Activated naive CD4-positive, alpha-beta T cell treated with anti-CD3 and anti-CD28 coated beads for 36 hours (primary cell): ENCODE results near the gene ZMIZ2. TPM values are rescaled to one million over a fixed set of nuclear protein-coding genes. Genes with fewer than 3 reads are reported as not detected.
"Not testable (repeated sequence)": the region's sequence is repeated elsewhere in the genome, so short reads cannot be mapped to it uniquely, and the experiment has no call there.

Experiments
- CTCF ChIA-PET: fragments of 350-600 bp; sonication (Branson Sonifier 250); formaldehyde crosslinking; loops from one replicate; lab custom pipeline; 2021; ENCODE audit warnings: antibody characterized with exemption; lab: Charles Lee
- DNase-seq: peaks from one replicate; pipeline ENCODE4 v3.0.0-alpha.2; 2020
- H3K27ac Mint-ChIP-seq: one replicate; pipeline ENCODE4 v1.8.0; 2021; ENCODE audit warnings: mild to moderate bottlenecking, mixed read lengths
- H3K27me3 Mint-ChIP-seq: one replicate; pipeline ENCODE4 v1.8.0; 2021; ENCODE audit warnings: low read depth, mixed read lengths
- H3K36me3 Mint-ChIP-seq: one replicate; pipeline ENCODE4 v1.8.0; 2021; ENCODE audit warnings: low read depth, mixed read lengths
- H3K4me1 Mint-ChIP-seq: one replicate; pipeline ENCODE4 v1.8.0; 2021; ENCODE audit warnings: low read depth, mixed read lengths
- H3K4me3 Mint-ChIP-seq: one replicate; pipeline ENCODE4 v1.8.0; 2021; ENCODE audit warnings: mild to moderate bottlenecking, moderate library complexity, mixed read lengths
- H3K9me3 Mint-ChIP-seq: one replicate; pipeline ENCODE4 v1.8.0; 2021; ENCODE audit warnings: mixed read lengths
- intact Hi-C: fragments of 100-400 bp; cut with micrococcal nuclease; formaldehyde crosslinking; loops from one replicate; pipeline ENCODE4 v1.15.1; 2023
- total RNA-seq, 2 experiments: library from RNA; stranded (reverse); gene quantifications; one replicate each; pipeline ENCODE4 v1.2.3, GENCODE V29; 2021

ZMIZ2 gene
- total RNA-seq, 2 experiments from 2014 or later = 83.1 to 86.5 TPM

- no peaks in the 10 kb centered on the region for H3K27me3 Mint-ChIP-seq
- DNase-seq = no peak
- H3K9me3 Mint-ChIP-seq = no peaks in the 10 kb centered on the region
- peaks cover 51% of the 10 kb centered on the region for H3K36me3 Mint-ChIP-seq
- CTCF ChIA-PET = interaction anchor here (0.6 to 2.1 kb wide), 10 partner anchors 24 to 321 kb away, joined by 3 to 9 read pairs (median 4); no protein-coding TSS in a partner anchor
- intact Hi-C loops = no loop called here
- H3K27ac Mint-ChIP-seq = peak overlapping the region; percentile 98
- peaks cover 30% of the 10 kb centered on the region for H3K4me1 Mint-ChIP-seq
- H3K4me3 Mint-ChIP-seq = peak overlapping the region; percentile 98
Observed at GRCh38 chr7:44798649-44799305, 50.1 kb downstream of the ZMIZ2 start.

DNA sequence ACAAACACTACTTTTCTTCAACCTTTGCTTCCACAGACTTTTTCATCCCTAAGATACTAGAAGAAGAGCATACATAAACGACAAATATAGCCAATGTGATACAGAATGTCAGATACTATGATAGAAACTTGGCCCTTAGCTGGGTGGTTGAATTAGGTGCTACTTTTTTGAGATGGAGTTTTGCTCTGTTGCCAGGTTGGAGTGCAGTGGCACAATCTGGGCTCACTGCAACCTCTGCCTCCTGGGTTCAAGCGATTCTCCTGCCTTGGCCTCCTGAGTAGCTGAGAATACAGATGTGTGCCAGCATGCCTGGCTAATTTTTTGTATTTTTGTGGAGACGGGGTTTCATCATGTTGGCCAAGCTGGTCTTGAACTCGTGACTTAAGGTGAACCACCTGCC is 51.3 kb downstream of the ZMIZ2 start:
- Mint-ChIP-seq H3K4me3 (peak overlapping the region; percentile 0), H3K27me3 (no peaks in the 10 kb centered on the region), H3K36me3 (peaks cover 54% of the 10 kb centered on the region), H3K4me1 (peaks cover 30% of the 10 kb centered on the region), H3K27ac (peak overlapping the region; percentile 32), H3K9me3 (no peaks in the 10 kb centered on the region)
- DNase-seq = no peak
- intact Hi-C loops = no loop called here
- CTCF ChIA-PET = interaction anchor here (0.6 kb wide), 1 partner anchor 100 kb away, joined by 3 read pairs; no protein-coding TSS in a partner anchor

DNA sequence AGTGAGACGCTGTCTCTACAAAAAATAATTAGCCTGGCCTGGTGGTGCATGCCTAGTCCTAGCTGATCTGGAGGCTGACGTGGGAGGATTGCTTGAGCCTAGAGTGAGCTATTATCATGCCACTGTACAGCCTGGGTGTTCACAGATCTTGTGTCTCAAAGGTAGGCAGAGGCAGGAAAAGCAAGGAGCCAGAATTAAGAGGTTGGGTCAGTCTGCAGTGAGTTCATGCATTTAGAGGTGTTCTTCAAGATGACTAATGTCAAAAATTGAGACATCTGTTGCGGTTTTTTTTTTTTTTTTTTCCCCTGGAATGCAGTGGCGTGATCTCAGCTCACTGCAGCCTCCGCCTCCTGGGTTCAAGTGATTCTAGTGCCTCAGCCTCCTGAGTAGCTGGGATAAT is 53.2 kb downstream of the ZMIZ2 start:
- peaks cover 55% of the 10 kb centered on the region for H3K36me3 Mint-ChIP-seq
- CTCF ChIA-PET = no interaction called here
- DNase-seq = no peak
- no peak overlapping the region for H3K4me3 Mint-ChIP-seq
- intact Hi-C loops = no loop called here
- no peaks in the 10 kb centered on the region for H3K27me3 Mint-ChIP-seq
- H3K9me3 Mint-ChIP-seq = no peaks in the 10 kb centered on the region
- H3K4me1 Mint-ChIP-seq = peaks cover 30% of the 10 kb centered on the region
- H3K27ac Mint-ChIP-seq = peak overlapping the region; percentile 22

GRCh38 chr7:44802418-44803025 is 53.9 kb downstream of the ZMIZ2 start:
- intact Hi-C loops = no loop called here
- Mint-ChIP-seq H3K27me3 (no peaks in the 10 kb centered on the region), H3K27ac (no peak overlapping the region), H3K4me1 (peaks cover 30% of the 10 kb centered on the region), H3K9me3 (no peaks in the 10 kb centered on the region), H3K36me3 (peaks cover 52% of the 10 kb centered on the region), H3K4me3 (no peak overlapping the region)
- no peak for DNase-seq
- CTCF ChIA-PET = interaction anchor here (0.6 kb wide), 1 partner anchor 658 kb away, joined by 3 read pairs; no protein-coding TSS in a partner anchor

DNA sequence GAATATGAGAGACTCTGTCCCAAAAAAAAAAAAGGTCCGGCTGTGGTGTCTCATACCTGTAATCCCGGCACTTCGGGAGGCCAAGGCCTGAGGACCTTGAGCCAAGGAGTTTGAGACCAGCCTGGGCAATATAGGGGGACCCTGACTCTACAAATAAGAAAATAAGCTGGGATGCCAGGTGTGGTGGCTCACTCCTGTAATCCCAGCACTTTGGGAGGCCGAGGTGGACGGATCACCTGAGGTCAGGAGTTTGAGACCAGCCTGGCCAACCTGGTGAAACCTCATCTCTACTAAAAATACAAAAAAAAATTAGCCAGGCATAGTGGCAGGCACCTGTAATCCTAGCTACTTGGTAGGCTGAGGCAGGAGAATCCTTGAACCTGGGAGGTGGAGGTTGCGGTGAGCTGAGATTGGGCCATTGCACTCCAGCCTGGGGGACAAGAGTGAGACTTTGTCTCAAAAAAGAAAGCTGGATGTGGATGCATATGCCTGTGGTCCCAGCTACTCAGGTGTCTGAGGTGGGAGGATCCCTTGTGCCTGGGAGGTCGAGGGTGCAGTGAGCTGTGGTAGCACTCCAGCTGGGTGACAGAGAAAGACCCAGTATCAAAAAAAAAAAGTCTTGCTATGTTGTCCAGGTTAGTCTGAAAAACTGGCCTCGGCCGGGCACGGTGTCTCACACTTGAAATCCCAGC is 55.3 kb downstream of the ZMIZ2 start:
- CTCF ChIA-PET = interaction anchor here (0.6 to 1.2 kb wide), 3 partner anchors 331 to 819 kb away, joined by 3 to 5 read pairs (median 4); no protein-coding TSS in a partner anchor
- peaks cover 21% of the 10 kb centered on the region for H3K4me1 Mint-ChIP-seq
- H3K27ac Mint-ChIP-seq, intact Hi-C loops, H3K27me3 Mint-ChIP-seq, H3K4me3 Mint-ChIP-seq, DNase-seq, H3K9me3 Mint-ChIP-seq: not testable (repeated sequence)
- peaks cover 38% of the 10 kb centered on the region for H3K36me3 Mint-ChIP-seq

- DNase-seq = no peak
- no peaks in the 10 kb centered on the region for H3K9me3 Mint-ChIP-seq
- H3K36me3 Mint-ChIP-seq = peaks cover 22% of the 10 kb centered on the region
- H3K4me1 Mint-ChIP-seq = peaks cover 9% of the 10 kb centered on the region
- H3K4me3 Mint-ChIP-seq = no peak overlapping the region
- no peaks in the 10 kb centered on the region for H3K27me3 Mint-ChIP-seq
- CTCF ChIA-PET = no interaction called here
- no peak overlapping the region for H3K27ac Mint-ChIP-seq
- intact Hi-C loops = no loop called here
Observed at GRCh38 chr7:44805950-44806349, 57.3 kb downstream of the ZMIZ2 start.

DNA sequence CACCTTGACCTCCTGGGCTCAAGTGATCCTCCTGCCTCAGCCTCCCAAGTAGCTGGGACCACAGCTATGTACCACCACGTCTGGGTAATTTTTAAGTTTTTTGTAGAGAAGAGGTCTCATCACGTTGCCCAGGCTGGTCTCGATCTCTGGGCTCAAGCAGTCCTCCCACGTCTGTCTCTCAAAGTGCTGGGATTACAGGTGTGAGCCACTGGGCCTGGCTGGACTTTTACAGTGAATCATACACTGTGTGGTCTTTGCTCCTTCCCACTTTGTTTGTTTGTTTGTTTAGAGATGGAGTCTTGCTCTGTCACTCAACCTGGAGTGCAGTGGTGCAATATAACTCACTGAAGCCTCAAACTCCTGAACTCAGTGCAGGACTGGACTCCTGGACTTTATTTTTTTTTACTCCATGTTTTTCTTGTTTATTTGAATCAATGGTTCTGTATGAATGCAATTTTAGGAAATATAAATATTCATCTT is 60.3 kb downstream of the ZMIZ2 start:
- intact Hi-C loops = no loop called here
- CTCF ChIA-PET = interaction anchor here (0.6 kb wide), 1 partner anchor 106 kb away, joined by 3 read pairs; no protein-coding TSS in a partner anchor
- Mint-ChIP-seq H3K27ac (no peak overlapping the region), H3K4me3 (no peak overlapping the region), H3K9me3 (no peaks in the 10 kb centered on the region), H3K27me3 (no peaks in the 10 kb centered on the region), H3K36me3 (peaks cover 4% of the 10 kb centered on the region), H3K4me1 (no peaks in the 10 kb centered on the region)
- no peak for DNase-seq

- CTCF ChIA-PET = interaction anchor here (1.0 to 1.6 kb wide), 5 partner anchors 20 to 571 kb away, joined by 3 to 6 read pairs (median 3); no protein-coding TSS in a partner anchor
- no peaks in the 10 kb centered on the region for H3K4me1 Mint-ChIP-seq
- H3K27ac Mint-ChIP-seq = no peak overlapping the region
- intact Hi-C loops = no loop called here
- no peak overlapping the region for H3K4me3 Mint-ChIP-seq
- DNase-seq = no peak
- H3K36me3 Mint-ChIP-seq = no peaks in the 10 kb centered on the region
- no peaks in the 10 kb centered on the region for H3K27me3 Mint-ChIP-seq
- no peaks in the 10 kb centered on the region for H3K9me3 Mint-ChIP-seq
Observed at GRCh38 chr7:44811093-44811492, 62.4 kb downstream of the ZMIZ2 start.

DNA sequence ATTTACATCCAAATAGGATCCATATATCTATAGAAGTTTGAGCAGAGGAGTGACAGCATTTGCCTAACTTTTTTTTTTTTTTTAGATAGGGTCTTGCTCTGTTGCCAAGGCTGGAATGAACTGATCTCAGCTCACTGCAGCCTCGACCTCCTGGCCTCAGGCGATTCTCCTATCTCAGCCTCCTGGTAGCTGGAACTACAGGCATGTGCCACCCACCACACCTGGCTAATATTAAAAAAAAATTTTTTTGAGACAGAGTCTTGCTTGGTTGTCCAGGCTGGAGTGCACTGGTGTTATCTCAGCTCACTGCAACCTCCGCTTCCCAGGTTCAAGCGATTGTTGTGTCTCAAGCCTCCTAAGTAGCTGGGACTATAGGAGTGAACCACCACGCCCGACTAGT is 62.9 kb downstream of the ZMIZ2 start:
- intact Hi-C loops = no loop called here
- CTCF ChIA-PET = no interaction called here
- no peaks in the 10 kb centered on the region for H3K9me3 Mint-ChIP-seq

DNA sequence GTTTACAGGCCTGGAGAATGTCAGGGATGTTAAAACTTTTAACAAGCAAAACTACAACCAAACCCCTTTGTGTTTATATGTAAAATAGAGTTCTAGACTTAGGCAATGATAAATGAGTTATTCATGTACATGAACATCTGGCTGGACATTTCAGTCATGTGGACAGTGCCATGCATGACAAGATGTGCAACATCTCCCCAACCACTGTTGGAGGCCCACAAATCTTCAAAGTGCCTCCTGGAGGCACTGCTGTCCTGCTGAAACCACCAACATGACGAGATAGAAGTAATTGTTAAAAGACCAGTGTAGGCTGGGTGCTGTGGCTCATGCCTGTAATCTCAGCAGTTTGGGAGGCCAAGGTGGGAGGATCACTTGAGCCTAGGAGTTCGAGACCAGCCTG is 66.3 kb downstream of the ZMIZ2 start:
- no peaks in the 10 kb centered on the region for H3K9me3 Mint-ChIP-seq
- CTCF ChIA-PET = no interaction called here
- intact Hi-C loops = no loop called here
- H3K4me3 Mint-ChIP-seq = no peak overlapping the region
- H3K36me3 Mint-ChIP-seq = no peaks in the 10 kb centered on the region
- no peaks in the 10 kb centered on the region for H3K27me3 Mint-ChIP-seq
- no peak overlapping the region for H3K27ac Mint-ChIP-seq
- H3K4me1 Mint-ChIP-seq = no peaks in the 10 kb centered on the region
- no peak for DNase-seq

More for the DNA sequence above, 62.9 kb downstream of the ZMIZ2 start:
- no peak for DNase-seq
- Mint-ChIP-seq H3K36me3 (no peaks in the 10 kb centered on the region), H3K4me3 (no peak overlapping the region), H3K4me1 (no peaks in the 10 kb centered on the region), H3K27me3 (no peaks in the 10 kb centered on the region), H3K27ac (no peak overlapping the region)

GRCh38 chr7:44819292-44819691 is 70.6 kb downstream of the ZMIZ2 start:
- CTCF ChIA-PET = interaction anchor here (0.6 to 1.3 kb wide), 3 partner anchors 26 to 267 kb away, joined by 3 to 4 read pairs (median 4); no protein-coding TSS in a partner anchor
- H3K27ac Mint-ChIP-seq = no peak overlapping the region
- H3K27me3 Mint-ChIP-seq = no peaks in the 10 kb centered on the region
- H3K4me3 Mint-ChIP-seq = no peak overlapping the region
- intact Hi-C loops = no loop called here
- H3K4me1 Mint-ChIP-seq = peaks cover under 1% of the 10 kb centered on the region
- no peak for DNase-seq
- no peaks in the 10 kb centered on the region for H3K36me3 Mint-ChIP-seq
- no peaks in the 10 kb centered on the region for H3K9me3 Mint-ChIP-seq
